K562 (cell line): ENCODE measurements around the gene VANGL1. TPM values are rescaled to one million over a fixed set of nuclear protein-coding genes. Genes with fewer than 3 reads are reported as not detected.

Experiments
- ATAC-seq: fragments of 200-7000 bp; cut with Tn5 transposase; 3 replicates; pipeline ENCODE4 v1.9.1; 2020; ENCODE audit warnings: moderate library complexity
- BruUV-seq: library from RNA; stranded (reverse); fragments of 400-500 nt; replicated peaks from 2 replicates; lab custom pipeline; 2021; lab: Mats Ljungman, UMichigan
- CTCF ChIA-PET: fragments of 300-600 bp; formaldehyde crosslinking; extraction: SDS; loops from one replicate; lab custom pipeline; 2021; ENCODE audit warnings: low intra/inter-chr PET ratio; lab: Yijun Ruan, JAX
- POLR2A ChIA-PET: fragments of 300-600, 350-650 bp; sonication (Branson Sonifier 250); formaldehyde crosslinking; extraction: SDS; loops from one replicate; lab custom pipeline; 2021; ENCODE audit warnings: antibody characterized with exemption, inconsistent platforms; lab: Yijun Ruan, JAX
- DNase-seq, 4 experiments: peaks; one replicate each; pipeline versions ENCODE4 v3.0.0 to v3.0.0-alpha.2; 2011 to 2018; ENCODE audit warnings: low spot score in 3 of 4, mixed read lengths in 3 of 4; ENCODE audit errors: extremely low read depth in 1 of 4
- FAIRE-seq: peaks from 2 replicates; lab custom pipeline; 2011; peaks lifted over from hg19 to GRCh38; lab: Jason Lieb, UNC
- H2AFZ ChIP-seq: 2 replicates; pipeline ENCODE4 v1.6.0; 2011; ENCODE audit warnings: low read depth, low read length, control low read depth, inconsistent platforms
- H3K27ac ChIP-seq: fragments of 200-600 bp; 3 replicates; pipeline ENCODE4 v1.8.0; 2011; ENCODE audit warnings: low read depth, mild to moderate bottlenecking, control low read depth, inconsistent platforms, low read length, moderate library complexity, mixed read lengths; ENCODE audit errors: extremely low read depth
- H3K27me3 ChIP-seq, 2 experiments: fragments of 300-600 bp in 1 of 2; 2 replicates in 1 of 2; 3 replicates in 1 of 2; pipeline versions ENCODE4 v1.6.0 to v1.8.0; 2011; ENCODE audit warnings: inconsistent platforms in 2 of 2, low read length in 2 of 2, mild to moderate bottlenecking in 1 of 2, mixed read lengths in 1 of 2, moderate library complexity in 1 of 2; ENCODE audit not compliant: control insufficient read depth in 2 of 2, insufficient read depth in 2 of 2
- H3K36me3 ChIP-seq: fragments of 300-600 bp; 3 replicates; pipeline ENCODE4 v1.8.0; 2011; ENCODE audit warnings: mild to moderate bottlenecking, low read length, inconsistent platforms; ENCODE audit not compliant: control insufficient read depth, insufficient read depth
- H3K4me1 ChIP-seq, 2 experiments: fragments of 200-600 bp in 1 of 2; replicated peaks in 1 of 2; 2 replicates in 1 of 2; 3 replicates in 1 of 2; pipeline versions ENCODE4 v1.5.1 to v1.8.0; 2011; ENCODE audit warnings: inconsistent platforms in 2 of 2, low read length in 2 of 2, mild to moderate bottlenecking in 1 of 2, mixed read lengths in 1 of 2, moderate library complexity in 1 of 2; ENCODE audit not compliant: control insufficient read depth in 2 of 2, insufficient read depth in 2 of 2
- H3K4me2 ChIP-seq: 2 replicates; pipeline ENCODE4 v1.6.1; 2011; ENCODE audit warnings: low read length, control low read depth, inconsistent platforms, mixed read lengths; ENCODE audit not compliant: insufficient read depth
- H3K4me3 ChIP-seq: fragments of 200-600 bp; sonication (generic), shearing (Covaris generic); 2 replicates; pipeline ENCODE4 v1.5.1; 2016; ENCODE audit warnings: control low read depth, inconsistent platforms
- H3K79me2 ChIP-seq: fragments of 200-600 bp; 3 replicates; pipeline ENCODE4 v1.8.0; 2011; ENCODE audit warnings: low read length, inconsistent platforms; ENCODE audit not compliant: control insufficient read depth, insufficient read depth
- H3K9ac ChIP-seq, 2 experiments: 2 replicates each; pipeline versions ENCODE4 v1.6.0 to v1.6.1; 2011; ENCODE audit warnings: low read depth in 2 of 2, low read length in 2 of 2, control low read depth in 1 of 2, inconsistent platforms in 1 of 2, mild to moderate bottlenecking in 1 of 2, mixed read lengths in 1 of 2; ENCODE audit not compliant: insufficient read depth in 1 of 2
- H3K9me1 ChIP-seq: one replicate; pipeline ENCODE4 v1.6.0; 2011; ENCODE audit warnings: inconsistent platforms, mild to moderate bottlenecking, low read length, moderate library complexity; ENCODE audit not compliant: control insufficient read depth, insufficient read depth
- H3K9me3 ChIP-seq: replicated peaks from 2 replicates; pipeline ENCODE4 v1.5.1; 2011; ENCODE audit warnings: low read depth, low read length, inconsistent platforms; ENCODE audit not compliant: control insufficient read depth, insufficient read depth
- H4K20me1 ChIP-seq: replicated peaks from 2 replicates; pipeline ENCODE4 v1.6.1; 2011; ENCODE audit warnings: low read length, inconsistent platforms, mixed read lengths; ENCODE audit not compliant: control insufficient read depth, insufficient read depth
- MCM7 ChIP-seq, 2 experiments: fragments of 450-650 bp; IDR thresholded peaks; 2 replicates each; pipeline ENCODE4 v1.6.1; 2016 to 2018
- WGBS: fragments of 100-300 bp; shearing (Covaris generic); methylation state at CpG from one replicate; pipeline ENCODE4 v1.1.6; 2016; ENCODE audit warnings: low coverage, mixed read lengths; ENCODE audit not compliant: insufficient coverage; ENCODE audit errors: missing lambda C conversion rate; 5-methylcytosine and 5-hydroxymethylcytosine counted together
- in situ Hi-C: fragments of 300-500 bp; cut with MboI; formaldehyde crosslinking; loops from 4 replicates; pipeline ENCODE4 v1.15.0; 2018; ENCODE audit warnings: inconsistent platforms, mixed read lengths
- intact Hi-C: fragments of 100-400 bp; cut with micrococcal nuclease; formaldehyde crosslinking; loops from 2 replicates; pipeline ENCODE4 v1.14.2; 2022
- polyA plus RNA-seq, 8 experiments: library from polyadenylated mRNA; depleted of rRNA in 4 of 8; stranded (reverse) in 5 of 8; unstranded in 3 of 8; fragments of >200 nt; fragmentation: Nextera tagmentation in 2 of 8; fragmentation: Illumina TruSeq in 1 of 8; extraction: Ambion mirVana in 2 of 8; extraction: Trizol in 1 of 8; gene quantifications; 2 replicates each; pipeline versions ENCODE4 v1.2.1 to v1.2.3, GENCODE V29; 2011 to 2014; ENCODE audit warnings: inconsistent platforms in 1 of 8, missing spikeins in 1 of 8
- total RNA-seq, 7 experiments: library from RNA; depleted of rRNA in 6 of 7; stranded (reverse); fragments of >200 nt in 6 of 7; fragmentation: Illumina TruSeq in 2 of 7; extraction: Trizol in 2 of 7; gene quantifications; 2 replicates each; pipeline versions ENCODE4 v1.2.1 to v1.2.3, GENCODE V29; 2011 to 2021; ENCODE audit warnings: low replicate concordance in 1 of 7
- TF ChIP-seq, protein P1 (sequence below), 3 experiments: fragments of 200-800 bp in 1 of 3; fragments of 250-450 bp in 1 of 3; fragments of 450-650 bp in 1 of 3; sonication (Bioruptor Pico) in 1 of 3; sonication (Bioruptor generic) in 1 of 3; formaldehyde crosslinking in 1 of 3; IDR thresholded peaks; 2 replicates each; pipeline versions ENCODE4 v1.6.1 to v1.8.0; 2016 to 2022; ENCODE audit warnings: mild to moderate bottlenecking in 2 of 3, missing genetic modification characterization in 2 of 3, missing compliant biosample characterization in 1 of 3, moderate library complexity in 1 of 3

Gene VANGL1
- total and polyA plus RNA-seq, 9 of the 15 experiments (the other 6 are each of a cell fraction or from before 2014, with no cell fraction given) = 0.90 to 12.8 (median 9.6) TPM

- no peaks in the 10 kb centered on the region for H3K9me1 ChIP-seq
- intact Hi-C loops = no loop called here
- WGBS = 0% methylated on average over 10 of the region's 10 CpGs
- ChIA-PET POLR2A (interaction anchor here (0.6 to 1.4 kb wide), 4 partner anchors 8 to 1311 kb away, joined by 3 to 4 read pairs (median 4); no protein-coding TSS in a partner anchor), CTCF (no interaction called here)
- H3K79me2 ChIP-seq = no peaks in the 10 kb centered on the region
- TF ChIP-seq, protein P1, sequence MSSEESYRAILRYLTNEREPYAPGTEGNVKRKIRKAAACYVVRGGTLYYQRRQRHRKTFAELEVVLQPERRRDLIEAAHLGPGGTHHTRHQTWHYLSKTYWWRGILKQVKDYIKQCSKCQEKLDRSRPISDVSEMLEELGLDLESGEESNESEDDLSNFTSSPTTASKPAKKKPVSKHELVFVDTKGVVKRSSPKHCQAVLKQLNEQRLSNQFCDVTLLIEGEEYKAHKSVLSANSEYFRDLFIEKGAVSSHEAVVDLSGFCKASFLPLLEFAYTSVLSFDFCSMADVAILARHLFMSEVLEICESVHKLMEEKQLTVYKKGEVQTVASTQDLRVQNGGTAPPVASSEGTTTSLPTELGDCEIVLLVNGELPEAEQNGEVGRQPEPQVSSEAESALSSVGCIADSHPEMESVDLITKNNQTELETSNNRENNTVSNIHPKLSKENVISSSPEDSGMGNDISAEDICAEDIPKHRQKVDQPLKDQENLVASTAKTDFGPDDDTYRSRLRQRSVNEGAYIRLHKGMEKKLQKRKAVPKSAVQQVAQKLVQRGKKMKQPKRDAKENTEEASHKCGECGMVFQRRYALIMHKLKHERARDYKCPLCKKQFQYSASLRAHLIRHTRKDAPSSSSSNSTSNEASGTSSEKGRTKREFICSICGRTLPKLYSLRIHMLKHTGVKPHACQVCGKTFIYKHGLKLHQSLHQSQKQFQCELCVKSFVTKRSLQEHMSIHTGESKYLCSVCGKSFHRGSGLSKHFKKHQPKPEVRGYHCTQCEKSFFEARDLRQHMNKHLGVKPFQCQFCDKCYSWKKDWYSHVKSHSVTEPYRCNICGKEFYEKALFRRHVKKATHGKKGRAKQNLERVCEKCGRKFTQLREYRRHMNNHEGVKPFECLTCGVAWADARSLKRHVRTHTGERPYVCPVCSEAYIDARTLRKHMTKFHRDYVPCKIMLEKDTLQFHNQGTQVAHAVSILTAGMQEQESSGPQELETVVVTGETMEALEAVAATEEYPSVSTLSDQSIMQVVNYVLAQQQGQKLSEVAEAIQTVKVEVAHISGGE (CRISPR knock-in tag; IDR thresholded peaks at IDR 0.05) = 0 out of 6 replicates have a peak, but pooled peaks of 1 of the 3 experiments have one; percentile 20
- no peak for TF ChIP-seq MCM7 (IDR thresholded peaks at IDR 0.05)
- H2AFZ ChIP-seq = no peak overlapping the region
- no peak for FAIRE-seq
- ATAC-seq = peak; percentile 43; the same call in 2 of the 3 replicates
- DNase-seq = no peak
- H4K20me1 ChIP-seq = no peaks in the 10 kb centered on the region; the same call in 1 of the 2 replicates
- no peak overlapping the region for H3K9ac ChIP-seq
- H3K27me3 ChIP-seq = peaks cover 46 to 48% of the 10 kb centered on the region in 2 experiments
- H3K4me3 ChIP-seq = no peak overlapping the region
- BruUV-seq = no TSS peak
- H3K9me3 ChIP-seq = no peaks in the 10 kb centered on the region
- H3K4me2 ChIP-seq = no peak overlapping the region
- in situ Hi-C loops = loop anchor here (10.0 kb wide), 1 partner anchor 262 kb away; the partner anchor contains the start of gene SLC22A15
- H3K27ac ChIP-seq = no peak overlapping the region
- no peaks in the 10 kb centered on the region for H3K36me3 ChIP-seq
- H3K4me1 ChIP-seq = no peaks in the 10 kb centered on the region
Observed at GRCh38 chr1:115712911-115713609, 71.3 kb downstream of the VANGL1 start.
